ENCODE data around the gene LHX3.

LHX3 gene

DNA sequence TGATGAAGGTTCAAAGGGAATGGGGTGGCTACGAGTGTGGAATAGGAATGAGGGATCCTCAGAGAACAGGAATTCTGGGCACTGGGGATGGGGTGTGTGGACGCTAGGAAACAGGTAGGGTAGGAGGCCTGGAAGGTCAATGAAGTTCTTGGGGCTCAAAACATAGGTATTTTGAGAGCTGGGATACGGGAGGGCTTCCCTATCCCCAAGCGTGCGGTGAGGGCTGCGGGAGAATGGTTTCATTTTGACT is 40.0 kb upstream of the LHX3 start:
- Histone ChIP-seq H3K4me3 (peak overlapping the region; percentile 76), H3K27ac (no peak overlapping the region)
- TF ChIP-seq CTCF (IDR thresholded peaks at IDR 0.05), result no peak
- no peak for DNase-seq (ENCODE audit: low spot score)

DNA sequence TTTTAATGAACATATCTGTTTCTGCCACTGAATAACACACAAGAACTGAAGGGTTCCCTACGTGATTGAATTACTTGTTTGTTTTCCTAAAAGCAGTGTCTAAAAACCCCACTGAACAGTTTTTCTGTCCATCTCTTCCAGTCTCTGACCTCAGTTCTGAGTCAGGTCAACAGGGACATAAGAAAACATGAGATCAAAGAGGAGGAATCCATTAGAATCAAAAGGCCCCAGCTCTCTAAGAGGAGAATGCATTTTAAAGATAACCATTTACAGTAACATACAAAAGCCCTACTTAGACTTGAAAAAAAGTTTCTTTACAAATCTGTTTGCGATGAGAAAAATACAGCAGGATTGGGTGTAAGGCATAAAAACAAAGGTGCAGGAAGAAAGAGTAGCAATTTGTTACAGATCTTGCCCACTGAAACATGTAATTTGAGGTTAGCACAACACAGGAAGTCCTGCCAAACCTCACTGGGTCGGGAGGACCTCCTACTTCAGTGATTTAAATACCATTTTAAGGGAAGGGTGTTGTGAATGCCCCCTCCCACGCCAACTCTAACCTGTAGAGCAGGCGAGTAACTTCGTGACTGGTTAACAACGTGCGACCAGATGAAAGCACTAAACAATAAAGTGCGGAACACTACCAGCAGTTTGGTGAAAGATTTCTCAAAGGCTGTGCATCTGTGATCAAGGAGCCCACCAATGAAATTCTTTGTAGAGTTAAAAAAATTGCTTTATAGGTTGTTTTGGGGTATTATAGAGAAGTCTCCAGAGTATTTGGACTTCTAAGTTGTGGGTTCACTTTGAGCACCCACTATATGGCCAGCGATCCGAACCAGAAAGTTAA is 39.4 kb upstream of the LHX3 start:
- DNase-seq (ENCODE audit: low spot score), result no peak
- no peak overlapping the region for H3K27ac ChIP-seq
- H3K4me3 ChIP-seq, result peak overlapping the region; percentile 76
- TF ChIP-seq CTCF (IDR thresholded peaks at IDR 0.05), result no peak

GRCh38 chr9:136243631-136244030 is 38.7 kb upstream of the LHX3 start:
- Histone ChIP-seq H3K27ac (no peak overlapping the region), H3K4me3 (no peak overlapping the region)
- DNase-seq (ENCODE audit: low spot score), result no peak
- TF ChIP-seq CTCF (IDR thresholded peaks at IDR 0.05), result no peak

GRCh38 chr9:136242918-136243525 is 38.1 kb upstream of the LHX3 start:
- Histone ChIP-seq H3K27ac (no peak overlapping the region), H3K4me3 (no peak overlapping the region)
- TF ChIP-seq CTCF (IDR thresholded peaks at IDR 0.05), result no peak
- no peak for DNase-seq (ENCODE audit: low spot score)

- Histone ChIP-seq H3K27ac (no peak overlapping the region), H3K4me3 (no peak overlapping the region)
- no peak for DNase-seq (ENCODE audit: low spot score)
- TF ChIP-seq CTCF (IDR thresholded peaks at IDR 0.05), result no peak
These were observed 37.3 kb upstream of the LHX3 start for GRCh38 chr9:136242248-136242647.

GRCh38 chr9:136241542-136241941 is 36.6 kb upstream of the LHX3 start:
- no peak overlapping the region for H3K27ac ChIP-seq

More at GRCh38 chr9:136241542-136241941, 36.6 kb upstream of the LHX3 start:
- DNase-seq (ENCODE audit: low spot score), result no peak
- no peak for TF ChIP-seq CTCF (IDR thresholded peaks at IDR 0.05)
- no peak overlapping the region for H3K4me3 ChIP-seq
